ENCODE measurements around the gene SH3RF3.
"Not testable (repeated sequence)": the region's sequence is repeated elsewhere in the genome, so short reads cannot be mapped to it uniquely, and the experiment has no call there.

Gene SH3RF3

DNA sequence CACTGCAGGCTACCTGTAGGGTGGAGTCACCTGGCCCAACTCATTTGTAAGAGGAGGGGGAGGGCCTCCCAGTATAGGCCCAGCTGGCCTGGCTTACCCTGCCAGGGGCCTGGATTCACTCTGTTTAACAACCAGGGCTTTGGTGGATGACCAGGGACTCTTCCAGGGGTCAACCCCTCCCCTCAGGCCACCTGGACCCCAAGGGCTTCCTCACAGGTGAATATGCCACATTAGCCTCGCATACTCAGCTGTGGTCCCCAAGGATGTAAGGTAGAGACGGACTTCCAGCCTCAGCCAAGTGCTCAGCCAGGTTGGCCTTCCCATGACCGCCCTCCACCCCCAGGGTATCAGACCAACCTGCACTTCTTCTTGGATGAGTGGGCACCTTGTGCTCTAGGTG lies 8.8 kb upstream of the SH3RF3 start:
- DNase-seq: no peak

- not testable (repeated sequence) for DNase-seq
Observed at GRCh38 chr2:109120686-109121085, 8.3 kb upstream of the SH3RF3 start.

GRCh38 chr2:109123586-109124201 lies 5.3 kb upstream of the SH3RF3 start:
- DNase-seq: no peak

GRCh38 chr2:109124982-109125592 lies 3.9 kb upstream of the SH3RF3 start:
- no peak for DNase-seq

DNA sequence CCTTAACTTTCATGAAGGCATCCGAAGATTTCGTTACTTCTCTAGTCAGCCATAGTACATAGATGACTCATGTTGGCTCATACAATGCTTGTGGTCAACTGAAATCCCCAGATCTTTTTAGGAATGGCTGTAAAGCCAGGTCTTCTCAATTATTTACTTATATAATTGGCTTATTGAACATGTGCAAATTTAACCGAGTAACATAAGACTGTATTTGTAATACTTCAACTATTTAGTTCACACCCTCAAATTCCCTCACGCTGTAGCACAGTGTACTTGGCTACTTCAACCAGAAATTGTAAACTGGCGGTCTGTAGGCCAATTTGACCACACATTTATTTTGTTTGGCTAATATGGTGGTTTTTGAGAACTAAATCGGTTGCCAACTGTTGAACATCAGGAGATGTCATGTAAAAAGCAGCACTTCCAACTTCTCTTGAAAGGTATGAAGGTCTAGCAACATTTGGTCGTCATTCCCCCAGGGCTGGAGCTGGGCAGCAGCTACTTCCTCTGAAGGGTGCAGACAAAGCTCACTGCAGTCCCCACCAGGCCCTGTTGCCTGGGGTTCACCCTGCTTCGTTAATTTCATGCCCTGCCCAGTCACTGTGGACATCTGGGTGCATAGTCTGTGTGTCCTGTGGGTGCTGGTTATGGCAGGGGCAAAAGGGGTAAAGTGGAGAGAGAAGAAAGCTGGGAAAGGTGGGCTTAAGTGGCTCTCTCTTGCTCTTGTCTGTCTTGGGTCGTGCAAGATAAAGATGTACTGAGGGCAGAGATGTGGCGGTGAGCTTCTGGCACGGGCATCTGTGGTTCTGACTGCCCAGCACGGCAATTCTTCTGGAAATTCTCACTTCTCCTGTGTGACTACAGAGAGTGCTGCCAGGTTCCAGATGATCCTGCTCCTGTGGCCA lies 3.2 kb upstream of the SH3RF3 start:
- peak; percentile 62 for DNase-seq

DNA sequence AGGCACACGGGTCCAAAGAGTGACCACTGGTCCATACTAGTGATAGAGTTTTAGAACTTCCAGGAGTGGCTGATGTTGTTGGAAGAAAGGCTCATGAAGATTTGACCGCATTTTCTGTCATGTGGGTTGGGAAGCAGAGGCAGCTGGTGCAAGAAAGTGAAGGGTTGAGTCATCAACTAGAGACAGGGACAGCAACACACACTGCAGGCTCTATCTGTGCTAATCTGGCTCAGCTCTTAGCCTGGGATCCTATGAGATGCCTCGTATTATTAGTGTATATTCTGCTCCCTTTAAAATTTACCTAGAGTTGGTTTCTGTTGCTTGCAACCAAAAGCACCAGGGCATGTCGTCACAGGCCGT lies 2.5 kb upstream of the SH3RF3 start:
- peak; percentile 79 for DNase-seq

GRCh38 chr2:109127556-109127955 lies 1.4 kb upstream of the SH3RF3 start:
- DNase-seq: no peak

GRCh38 chr2:109128048-109128615 lies 873 bp upstream of the SH3RF3 start:
- DNase-seq: peak; percentile 5

- no peak for DNase-seq
Observed at GRCh38 chr2:109129356-109129920, 433 bp downstream of the SH3RF3 start.

- no peak for DNase-seq
Observed at GRCh38 chr2:109129921-109130722, 1.1 kb downstream of the SH3RF3 start.

- no peak for DNase-seq
Observed at GRCh38 chr2:109130723-109130995, 1.7 kb downstream of the SH3RF3 start.

DNA sequence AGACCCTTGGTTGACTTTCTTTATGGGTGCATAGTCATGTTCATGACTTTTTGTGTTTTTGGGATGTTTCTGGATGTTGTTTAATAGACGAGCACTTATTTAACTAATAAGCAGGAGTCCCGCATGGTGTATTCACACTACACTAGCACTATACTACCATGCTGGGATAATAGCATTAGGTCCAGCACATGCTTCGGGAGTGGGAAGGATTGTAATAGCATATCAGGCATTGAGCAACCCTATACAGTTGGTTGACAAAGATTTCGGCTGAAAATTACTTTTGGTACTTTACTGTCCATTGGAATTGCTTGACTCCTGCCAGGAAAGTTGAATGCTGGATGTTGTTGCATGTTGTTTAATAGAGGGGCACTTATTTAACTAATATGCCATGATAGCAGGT lies 2.8 kb downstream of the SH3RF3 start:
- DNase-seq: no peak

- DNase-seq: no peak
Observed at GRCh38 chr2:109132626-109133025, 3.6 kb downstream of the SH3RF3 start.

- DNase-seq: no peak
Observed at GRCh38 chr2:109133746-109134145, 4.7 kb downstream of the SH3RF3 start.

DNA sequence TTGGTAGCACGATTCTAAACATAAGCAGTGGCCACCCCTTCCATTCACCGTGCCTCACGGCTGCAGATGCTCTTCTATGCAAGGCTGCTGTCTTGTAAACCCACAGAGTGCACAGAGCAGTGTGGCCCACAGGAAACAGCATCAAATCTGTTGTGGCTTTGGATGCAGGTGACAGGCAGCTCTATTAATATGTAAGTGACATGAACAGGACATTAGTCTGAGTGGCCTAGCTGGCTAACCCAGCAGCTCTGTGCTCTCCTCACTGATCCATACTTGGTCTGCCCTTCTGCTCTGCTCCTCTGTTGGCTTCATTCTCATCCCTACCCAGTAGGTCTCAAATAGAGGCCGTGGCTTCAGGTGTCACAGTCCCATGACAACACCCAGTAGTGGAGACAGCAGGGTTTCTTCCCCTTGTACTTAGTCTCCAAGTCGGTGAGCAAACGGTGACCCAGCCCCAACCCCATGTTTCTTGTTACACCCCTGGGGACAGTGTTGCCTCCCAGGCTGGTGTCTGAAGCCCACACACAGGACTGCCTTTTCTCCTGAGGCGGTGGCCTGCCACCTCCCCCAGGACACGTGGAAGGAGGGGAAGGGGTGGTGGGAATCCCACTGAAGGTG lies 5.8 kb downstream of the SH3RF3 start:
- DNase-seq: no peak

DNA sequence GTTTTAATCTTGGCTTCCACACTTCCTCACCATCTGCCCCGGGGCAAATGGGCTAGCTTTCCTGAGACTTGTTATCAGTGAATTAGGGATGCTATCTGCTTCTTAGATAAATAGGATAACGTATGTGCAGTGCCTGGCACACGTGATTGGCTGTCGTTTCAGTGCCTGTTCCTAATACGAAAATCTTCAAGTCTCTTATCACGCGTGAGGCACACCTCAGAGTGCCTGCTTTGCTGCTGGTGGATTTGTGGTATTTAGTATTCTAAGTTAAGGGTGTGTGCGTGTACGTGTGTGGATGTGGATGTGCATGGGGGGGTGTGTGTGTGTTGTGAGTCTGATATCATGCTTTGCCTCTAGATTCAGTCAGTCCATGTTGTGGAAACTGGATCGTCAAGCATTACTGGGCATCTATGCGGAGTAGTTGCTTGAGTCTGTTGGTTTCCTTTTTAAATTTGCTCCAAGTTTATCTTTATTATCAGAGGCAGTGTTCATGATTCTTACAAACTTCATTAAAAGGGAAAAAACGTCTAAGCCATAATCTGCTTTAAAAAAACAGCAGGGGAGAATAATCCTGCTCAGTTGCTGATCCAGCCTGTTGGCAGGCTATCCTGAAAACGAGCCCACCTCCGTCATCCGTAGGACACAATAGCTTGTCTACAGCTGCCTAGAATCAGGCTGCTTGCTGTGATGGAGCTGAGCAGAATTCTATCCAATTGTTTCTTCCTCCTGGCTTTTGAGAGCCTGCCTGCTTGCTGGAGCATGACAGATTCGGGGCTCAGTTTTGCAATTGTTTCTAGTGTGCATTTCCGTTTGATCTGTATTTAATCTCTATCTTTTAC lies 6.6 kb downstream of the SH3RF3 start:
- no peak for DNase-seq

GRCh38 chr2:109136542-109136941 lies 7.5 kb downstream of the SH3RF3 start:
- no peak for DNase-seq

DNA sequence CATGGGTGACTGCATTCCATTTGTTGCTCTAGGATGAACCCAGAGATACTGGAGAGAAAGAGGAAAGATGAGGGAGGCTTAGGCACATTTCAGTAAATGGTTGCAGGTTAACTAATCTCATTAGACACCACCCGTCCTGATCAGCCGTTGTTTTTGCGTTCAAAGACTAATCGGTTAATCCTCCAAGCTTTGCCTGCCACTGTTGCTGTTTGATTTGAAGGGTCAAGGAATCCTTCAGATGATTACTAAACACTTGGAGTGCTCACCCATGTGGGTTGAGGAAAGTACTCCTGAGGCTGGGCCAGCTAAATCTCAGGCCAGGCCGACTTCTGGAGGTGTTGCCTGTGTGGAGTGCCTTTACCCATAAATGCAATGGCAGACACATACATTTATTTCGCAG lies 8.6 kb downstream of the SH3RF3 start:
- DNase-seq: no peak

- DNase-seq: no peak
Observed at GRCh38 chr2:109138449-109138848, 9.4 kb downstream of the SH3RF3 start.

- no peak for DNase-seq
Observed at GRCh38 chr2:109139002-109139401, 10.0 kb downstream of the SH3RF3 start.

DNA sequence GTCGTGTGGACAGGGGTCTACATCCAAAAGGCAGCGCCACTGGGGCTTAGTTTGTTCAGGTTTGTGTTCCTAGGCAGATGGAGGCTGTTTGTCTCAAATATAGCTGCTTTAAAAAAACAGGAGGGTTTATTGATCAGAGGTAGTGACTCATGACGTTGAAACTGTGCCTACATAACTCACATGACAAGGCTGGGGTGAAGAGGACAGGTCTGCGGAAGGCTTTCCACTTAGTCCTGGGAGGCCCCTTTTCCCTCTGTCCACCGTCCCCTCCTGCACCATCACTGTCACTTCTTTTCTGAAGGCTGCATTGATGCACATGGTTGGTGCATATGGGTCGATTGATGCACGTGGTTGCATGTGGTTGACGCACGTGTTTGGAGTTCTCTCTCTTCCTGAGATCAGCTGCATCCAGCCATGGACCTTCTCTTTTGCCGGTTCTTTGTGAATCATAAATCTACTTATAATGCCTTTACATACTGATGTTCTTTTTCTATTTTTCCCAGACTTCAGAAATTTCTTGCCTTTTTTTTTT lies 10.9 kb downstream of the SH3RF3 start:
- no peak for DNase-seq

Measured in MV-4-11 (cell line).